K562 (cell line): ENCODE results near the gene SNU13. TPM values are rescaled to one million over a fixed set of nuclear protein-coding genes. Genes with fewer than 3 reads are reported as not detected.

Source experiments
- ATAC-seq: fragments of 200-7000 bp; cut with Tn5 transposase; 3 replicates; pipeline ENCODE4 v1.9.1; 2020; ENCODE audit warnings: moderate library complexity
- BruUV-seq: library from RNA; stranded (reverse); fragments of 400-500 nt; replicated peaks from 2 replicates; lab custom pipeline; 2021; lab: Mats Ljungman, UMichigan
- CTCF ChIA-PET: fragments of 300-600 bp; formaldehyde crosslinking; extraction: SDS; loops from one replicate; lab custom pipeline; 2021; ENCODE audit warnings: low intra/inter-chr PET ratio; lab: Yijun Ruan, JAX
- POLR2A ChIA-PET: fragments of 300-600, 350-650 bp; sonication (Branson Sonifier 250); formaldehyde crosslinking; extraction: SDS; loops from one replicate; lab custom pipeline; 2021; ENCODE audit warnings: antibody characterized with exemption, inconsistent platforms; lab: Yijun Ruan, JAX
- DNase-seq, 4 experiments: peaks; one replicate each; pipeline versions ENCODE4 v3.0.0 to v3.0.0-alpha.2; 2011 to 2018; ENCODE audit warnings: low spot score in 3 of 4, mixed read lengths in 3 of 4; ENCODE audit errors: extremely low read depth in 1 of 4
- FAIRE-seq: peaks from 2 replicates; lab custom pipeline; 2011; peaks lifted over from hg19 to GRCh38; lab: Jason Lieb, UNC
- H2AFZ ChIP-seq: 2 replicates; pipeline ENCODE4 v1.6.0; 2011; ENCODE audit warnings: low read depth, low read length, control low read depth, inconsistent platforms
- H3K27ac ChIP-seq: fragments of 200-600 bp; 3 replicates; pipeline ENCODE4 v1.8.0; 2011; ENCODE audit warnings: low read depth, mild to moderate bottlenecking, control low read depth, inconsistent platforms, low read length, moderate library complexity, mixed read lengths; ENCODE audit errors: extremely low read depth
- H3K27me3 ChIP-seq, 2 experiments: fragments of 300-600 bp in 1 of 2; 2 replicates in 1 of 2; 3 replicates in 1 of 2; pipeline versions ENCODE4 v1.6.0 to v1.8.0; 2011; ENCODE audit warnings: inconsistent platforms in 2 of 2, low read length in 2 of 2, mild to moderate bottlenecking in 1 of 2, mixed read lengths in 1 of 2, moderate library complexity in 1 of 2; ENCODE audit not compliant: control insufficient read depth in 2 of 2, insufficient read depth in 2 of 2
- H3K36me3 ChIP-seq: fragments of 300-600 bp; 3 replicates; pipeline ENCODE4 v1.8.0; 2011; ENCODE audit warnings: mild to moderate bottlenecking, low read length, inconsistent platforms; ENCODE audit not compliant: control insufficient read depth, insufficient read depth
- H3K4me1 ChIP-seq, 2 experiments: fragments of 200-600 bp in 1 of 2; replicated peaks in 1 of 2; 2 replicates in 1 of 2; 3 replicates in 1 of 2; pipeline versions ENCODE4 v1.5.1 to v1.8.0; 2011; ENCODE audit warnings: inconsistent platforms in 2 of 2, low read length in 2 of 2, mild to moderate bottlenecking in 1 of 2, mixed read lengths in 1 of 2, moderate library complexity in 1 of 2; ENCODE audit not compliant: control insufficient read depth in 2 of 2, insufficient read depth in 2 of 2
- H3K4me2 ChIP-seq: 2 replicates; pipeline ENCODE4 v1.6.1; 2011; ENCODE audit warnings: low read length, control low read depth, inconsistent platforms, mixed read lengths; ENCODE audit not compliant: insufficient read depth
- H3K4me3 ChIP-seq: fragments of 200-600 bp; sonication (generic), shearing (Covaris generic); 2 replicates; pipeline ENCODE4 v1.5.1; 2016; ENCODE audit warnings: control low read depth, inconsistent platforms
- H3K79me2 ChIP-seq: fragments of 200-600 bp; 3 replicates; pipeline ENCODE4 v1.8.0; 2011; ENCODE audit warnings: low read length, inconsistent platforms; ENCODE audit not compliant: control insufficient read depth, insufficient read depth
- H3K9ac ChIP-seq, 2 experiments: 2 replicates each; pipeline versions ENCODE4 v1.6.0 to v1.6.1; 2011; ENCODE audit warnings: low read depth in 2 of 2, low read length in 2 of 2, control low read depth in 1 of 2, inconsistent platforms in 1 of 2, mild to moderate bottlenecking in 1 of 2, mixed read lengths in 1 of 2; ENCODE audit not compliant: insufficient read depth in 1 of 2
- H3K9me1 ChIP-seq: one replicate; pipeline ENCODE4 v1.6.0; 2011; ENCODE audit warnings: inconsistent platforms, mild to moderate bottlenecking, low read length, moderate library complexity; ENCODE audit not compliant: control insufficient read depth, insufficient read depth
- H3K9me3 ChIP-seq: replicated peaks from 2 replicates; pipeline ENCODE4 v1.5.1; 2011; ENCODE audit warnings: low read depth, low read length, inconsistent platforms; ENCODE audit not compliant: control insufficient read depth, insufficient read depth
- H4K20me1 ChIP-seq: replicated peaks from 2 replicates; pipeline ENCODE4 v1.6.1; 2011; ENCODE audit warnings: low read length, inconsistent platforms, mixed read lengths; ENCODE audit not compliant: control insufficient read depth, insufficient read depth
- FOS ChIP-seq: IDR thresholded peaks from 3 replicates; pipeline ENCODE4 v1.6.1; 2011; ENCODE audit not compliant: insufficient read length; ENCODE audit errors: extremely low read depth
- NR1H2 ChIP-seq: sonication (generic); formaldehyde crosslinking; IDR thresholded peaks from 2 replicates; pipeline ENCODE4 v1.4.0; 2020; ENCODE audit warnings: mild to moderate bottlenecking, missing genetic modification reagents
- RFX5 ChIP-seq: IDR thresholded peaks from 2 replicates; pipeline ENCODE4 v1.6.1; 2011; ENCODE audit warnings: low read depth, mild to moderate bottlenecking, improper control_type of control experiment, low read length
- TAL1 ChIP-seq: fragments of 450-650 bp; IDR thresholded peaks from 2 replicates; pipeline ENCODE4 v1.6.1; 2016; ENCODE audit warnings: mild to moderate bottlenecking
- ZFX ChIP-seq: sonication (generic); formaldehyde crosslinking; IDR thresholded peaks from 2 replicates; pipeline ENCODE4 v1.8.0; 2022; ENCODE audit warnings: mild to moderate bottlenecking, missing genetic modification reagents, moderate library complexity
- ZNF184 ChIP-seq: sonication (generic); formaldehyde crosslinking; IDR thresholded peaks from 2 replicates; pipeline ENCODE4 v1.5.0; 2020; ENCODE audit warnings: missing genetic modification reagents
- WGBS: fragments of 100-300 bp; shearing (Covaris generic); methylation state at CpG from one replicate; pipeline ENCODE4 v1.1.6; 2016; ENCODE audit warnings: low coverage, mixed read lengths; ENCODE audit not compliant: insufficient coverage; ENCODE audit errors: missing lambda C conversion rate; 5-methylcytosine and 5-hydroxymethylcytosine counted together
- in situ Hi-C: fragments of 300-500 bp; cut with MboI; formaldehyde crosslinking; loops from 4 replicates; pipeline ENCODE4 v1.15.0; 2018; ENCODE audit warnings: inconsistent platforms, mixed read lengths
- intact Hi-C: fragments of 100-400 bp; cut with micrococcal nuclease; formaldehyde crosslinking; loops from 2 replicates; pipeline ENCODE4 v1.14.2; 2022
- polyA plus RNA-seq, 8 experiments: library from polyadenylated mRNA; depleted of rRNA in 4 of 8; stranded (reverse) in 5 of 8; unstranded in 3 of 8; fragments of >200 nt; fragmentation: Nextera tagmentation in 2 of 8; fragmentation: Illumina TruSeq in 1 of 8; extraction: Ambion mirVana in 2 of 8; extraction: Trizol in 1 of 8; gene quantifications; 2 replicates each; pipeline versions ENCODE4 v1.2.1 to v1.2.3, GENCODE V29; 2011 to 2014; ENCODE audit warnings: inconsistent platforms in 1 of 8, missing spikeins in 1 of 8
- total RNA-seq, 7 experiments: library from RNA; depleted of rRNA in 6 of 7; stranded (reverse); fragments of >200 nt in 6 of 7; fragmentation: Illumina TruSeq in 2 of 7; extraction: Trizol in 2 of 7; gene quantifications; 2 replicates each; pipeline versions ENCODE4 v1.2.1 to v1.2.3, GENCODE V29; 2011 to 2021; ENCODE audit warnings: low replicate concordance in 1 of 7
- TF ChIP-seq, protein P1 (sequence below): fragments of 450-650 bp; conservative IDR thresholded peaks from 2 replicates; pipeline ENCODE4 v1.6.1; 2016; ENCODE audit warnings: missing genetic modification characterization, low read depth, mild to moderate bottlenecking, control low read depth, missing compliant biosample characterization
- TF ChIP-seq, protein P2 (sequence below): fragments of 150-350 bp; conservative IDR thresholded peaks from 2 replicates; pipeline ENCODE4 v1.6.1; 2014; ENCODE audit warnings: low read length
- TF ChIP-seq, protein P3 (sequence below): fragments of 450-650 bp; IDR thresholded peaks from 2 replicates; pipeline ENCODE4 v1.6.1; 2016

Gene SNU13
- total and polyA plus RNA-seq, 9 of the 15 experiments (the other 6 are each of a cell fraction or from before 2014, with no cell fraction given): 185 to 981 (median 283) TPM

DNA sequence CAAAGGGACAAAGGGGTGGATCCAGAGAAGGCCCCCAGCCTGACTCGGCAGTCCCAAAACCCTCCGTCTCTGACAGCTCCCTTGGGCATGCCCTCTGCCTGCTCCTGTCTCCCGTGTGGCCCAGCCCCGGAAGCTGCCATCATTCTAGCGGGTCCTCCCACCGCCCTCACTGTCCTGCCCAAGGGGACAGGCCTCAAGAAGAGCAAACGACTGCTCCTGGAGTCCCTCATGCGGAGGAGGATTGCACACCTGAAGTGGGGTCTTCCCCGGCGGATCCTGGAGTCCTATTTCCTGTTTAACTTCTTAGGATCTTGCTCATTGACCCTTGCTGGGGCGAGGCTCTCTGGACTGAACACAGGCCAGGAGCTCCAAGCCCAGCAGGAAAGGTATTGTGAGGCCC is 8.0 kb upstream of the SNU13 start:
- DNase-seq (no peak), ATAC-seq (peak; percentile 54), FAIRE-seq (no peak)
- intact Hi-C loops: loop anchor here (1.0 to 5.0 kb wide), 2 partner anchors 51 to 245 kb away; no protein-coding TSS in a partner anchor
- 17% methylated on average over 3 of the region's 11 CpGs for WGBS
- TF ChIP-seq TAL1: no peak
- peak; percentile 26; the same call in 1 of the 2 replicates for TF ChIP-seq ZFX (CRISPR knock-in tag)
- Histone ChIP-seq H4K20me1 (no peaks in the 10 kb centered on the region; the same call in none of the 2 replicates), H3K79me2 (no peaks in the 10 kb centered on the region), H3K9ac (peak overlapping the region in 1 of 2 experiments; percentile 77; a peak in 2 of 4 replicates), H3K27me3 (no peaks in the 10 kb centered on the region), H3K9me3 (no peaks in the 10 kb centered on the region), H3K4me2 (no peak overlapping the region; the same call in 1 of the 2 replicates), H2AFZ (peak overlapping the region; percentile 60), H3K27ac (no peak overlapping the region), H3K9me1 (no peaks in the 10 kb centered on the region), H3K4me3 (no peak overlapping the region), H3K4me1 (peaks cover 2 to 18% of the 10 kb centered on the region in 2 experiments; a peak in 2 of 5 replicates), H3K36me3 (peaks cover 9% of the 10 kb centered on the region; the same call in 2 of the 3 replicates)
- BruUV-seq: no TSS peak
- in situ Hi-C loops: loop anchor here (5.0 kb wide), 1 partner anchor 246 kb away; no protein-coding TSS in a partner anchor
- CTCF ChIA-PET: interaction anchor here (0.5 to 2.5 kb wide), 5 partner anchors 161 to 740 kb away, joined by 3 to 29 read pairs (median 3); partner anchors contain the start of gene SHISA8
- POLR2A ChIA-PET: interaction anchor here (0.5 to 3.0 kb wide), 6 partner anchors 9 to 251 kb away, joined by 3 to 26 read pairs (median 5); partner anchors contain the start of gene SNU13

DNA sequence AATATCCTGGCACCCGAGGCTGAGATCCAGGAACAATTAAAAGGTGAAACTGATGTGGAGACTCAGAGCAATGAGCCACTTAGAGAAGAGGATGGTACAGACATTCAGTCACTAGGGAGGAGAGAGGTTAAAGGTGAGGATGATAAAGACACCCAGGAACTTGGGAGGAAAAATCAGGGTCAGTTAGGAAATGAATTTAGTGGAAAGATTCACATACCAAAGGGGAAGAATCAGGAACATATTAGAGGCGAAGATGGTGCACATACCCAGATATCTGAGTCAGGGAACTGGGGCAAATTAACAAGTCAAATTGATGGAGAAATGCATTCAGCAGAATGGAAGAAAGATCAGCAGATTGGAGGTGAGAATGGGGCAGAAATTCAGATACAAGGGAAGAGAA is 6.5 kb upstream of the SNU13 start:
- H3K4me2 ChIP-seq: no peak overlapping the region
- DNase-seq: no peak
- no peaks in the 10 kb centered on the region; the same call in 1 of the 2 replicates for H4K20me1 ChIP-seq
- no peaks in the 10 kb centered on the region for H3K9me1 ChIP-seq
- intact Hi-C loops (loop anchor here (5.0 kb wide), 1 partner anchor 52 kb away; no protein-coding TSS in a partner anchor), in situ Hi-C loops (loop anchor here (5.0 kb wide), 1 partner anchor 247 kb away; no protein-coding TSS in a partner anchor)
- no peak overlapping the region for H2AFZ ChIP-seq
- no peak overlapping the region for H3K4me3 ChIP-seq
- H3K27ac ChIP-seq: no peak overlapping the region
- H3K9ac ChIP-seq: no peak overlapping the region
- peaks cover 2 to 18% of the 10 kb centered on the region in 2 experiments; a peak in 3 of 5 replicates for H3K4me1 ChIP-seq
- H3K79me2 ChIP-seq: no peaks in the 10 kb centered on the region
- no peak for FAIRE-seq
- ATAC-seq: no peak
- 37% methylated on average over 2 of the region's 2 CpGs for WGBS
- no TSS peak for BruUV-seq
- H3K36me3 ChIP-seq: peaks cover 9% of the 10 kb centered on the region; the same call in 2 of the 3 replicates
- H3K27me3 ChIP-seq: no peaks in the 10 kb centered on the region
- ChIA-PET POLR2A (interaction anchor here (0.7 kb wide), 1 partner anchor 74 kb away, joined by 3 read pairs; no protein-coding TSS in a partner anchor), CTCF (no interaction called here)
- no peaks in the 10 kb centered on the region for H3K9me3 ChIP-seq
- TF ChIP-seq, protein P1, sequence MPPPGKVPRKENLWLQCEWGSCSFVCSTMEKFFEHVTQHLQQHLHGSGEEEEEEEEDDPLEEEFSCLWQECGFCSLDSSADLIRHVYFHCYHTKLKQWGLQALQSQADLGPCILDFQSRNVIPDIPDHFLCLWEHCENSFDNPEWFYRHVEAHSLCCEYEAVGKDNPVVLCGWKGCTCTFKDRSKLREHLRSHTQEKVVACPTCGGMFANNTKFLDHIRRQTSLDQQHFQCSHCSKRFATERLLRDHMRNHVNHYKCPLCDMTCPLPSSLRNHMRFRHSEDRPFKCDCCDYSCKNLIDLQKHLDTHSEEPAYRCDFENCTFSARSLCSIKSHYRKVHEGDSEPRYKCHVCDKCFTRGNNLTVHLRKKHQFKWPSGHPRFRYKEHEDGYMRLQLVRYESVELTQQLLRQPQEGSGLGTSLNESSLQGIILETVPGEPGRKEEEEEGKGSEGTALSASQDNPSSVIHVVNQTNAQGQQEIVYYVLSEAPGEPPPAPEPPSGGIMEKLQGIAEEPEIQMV (tag): no peak
- TF ChIP-seq, protein P2, sequence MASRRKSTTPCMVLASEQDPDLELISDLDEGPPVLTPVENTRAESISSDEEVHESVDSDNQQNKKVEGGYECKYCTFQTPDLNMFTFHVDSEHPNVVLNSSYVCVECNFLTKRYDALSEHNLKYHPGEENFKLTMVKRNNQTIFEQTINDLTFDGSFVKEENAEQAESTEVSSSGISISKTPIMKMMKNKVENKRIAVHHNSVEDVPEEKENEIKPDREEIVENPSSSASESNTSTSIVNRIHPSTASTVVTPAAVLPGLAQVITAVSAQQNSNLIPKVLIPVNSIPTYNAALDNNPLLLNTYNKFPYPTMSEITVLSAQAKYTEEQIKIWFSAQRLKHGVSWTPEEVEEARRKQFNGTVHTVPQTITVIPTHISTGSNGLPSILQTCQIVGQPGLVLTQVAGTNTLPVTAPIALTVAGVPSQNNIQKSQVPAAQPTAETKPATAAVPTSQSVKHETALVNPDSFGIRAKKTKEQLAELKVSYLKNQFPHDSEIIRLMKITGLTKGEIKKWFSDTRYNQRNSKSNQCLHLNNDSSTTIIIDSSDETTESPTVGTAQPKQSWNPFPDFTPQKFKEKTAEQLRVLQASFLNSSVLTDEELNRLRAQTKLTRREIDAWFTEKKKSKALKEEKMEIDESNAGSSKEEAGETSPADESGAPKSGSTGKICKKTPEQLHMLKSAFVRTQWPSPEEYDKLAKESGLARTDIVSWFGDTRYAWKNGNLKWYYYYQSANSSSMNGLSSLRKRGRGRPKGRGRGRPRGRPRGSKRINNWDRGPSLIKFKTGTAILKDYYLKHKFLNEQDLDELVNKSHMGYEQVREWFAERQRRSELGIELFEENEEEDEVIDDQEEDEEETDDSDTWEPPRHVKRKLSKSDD: no peak
- TF ChIP-seq FOS (no peak), ZNF184 (CRISPR knock-in tag) (no peak), RFX5 (no peak), NR1H2 (CRISPR knock-in tag) (no peak)
- TF ChIP-seq, protein P3, sequence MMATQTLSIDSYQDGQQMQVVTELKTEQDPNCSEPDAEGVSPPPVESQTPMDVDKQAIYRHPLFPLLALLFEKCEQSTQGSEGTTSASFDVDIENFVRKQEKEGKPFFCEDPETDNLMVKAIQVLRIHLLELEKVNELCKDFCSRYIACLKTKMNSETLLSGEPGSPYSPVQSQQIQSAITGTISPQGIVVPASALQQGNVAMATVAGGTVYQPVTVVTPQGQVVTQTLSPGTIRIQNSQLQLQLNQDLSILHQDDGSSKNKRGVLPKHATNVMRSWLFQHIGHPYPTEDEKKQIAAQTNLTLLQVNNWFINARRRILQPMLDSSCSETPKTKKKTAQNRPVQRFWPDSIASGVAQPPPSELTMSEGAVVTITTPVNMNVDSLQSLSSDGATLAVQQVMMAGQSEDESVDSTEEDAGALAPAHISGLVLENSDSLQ: no peak
